ENCODE results near the gene TIMM21.

GRCh38 chr18:74153377-74153776 is 5.1 kb downstream of the TIMM21 start:
- TF ChIP-seq TEAD4 (IDR thresholded peaks at IDR 0.05) (no peak), RAD21 (IDR thresholded peaks at IDR 0.05; ENCODE audit: low read depth) (no peak), CEBPB (IDR thresholded peaks at IDR 0.05) (no peak), TCF12 (IDR thresholded peaks at IDR 0.05; ENCODE audit: low read depth) (no peak), EP300 (IDR thresholded peaks at IDR 0.05; ENCODE audit: borderline replicate concordance) (no peak)
- TF ChIP-seq, protein P1, sequence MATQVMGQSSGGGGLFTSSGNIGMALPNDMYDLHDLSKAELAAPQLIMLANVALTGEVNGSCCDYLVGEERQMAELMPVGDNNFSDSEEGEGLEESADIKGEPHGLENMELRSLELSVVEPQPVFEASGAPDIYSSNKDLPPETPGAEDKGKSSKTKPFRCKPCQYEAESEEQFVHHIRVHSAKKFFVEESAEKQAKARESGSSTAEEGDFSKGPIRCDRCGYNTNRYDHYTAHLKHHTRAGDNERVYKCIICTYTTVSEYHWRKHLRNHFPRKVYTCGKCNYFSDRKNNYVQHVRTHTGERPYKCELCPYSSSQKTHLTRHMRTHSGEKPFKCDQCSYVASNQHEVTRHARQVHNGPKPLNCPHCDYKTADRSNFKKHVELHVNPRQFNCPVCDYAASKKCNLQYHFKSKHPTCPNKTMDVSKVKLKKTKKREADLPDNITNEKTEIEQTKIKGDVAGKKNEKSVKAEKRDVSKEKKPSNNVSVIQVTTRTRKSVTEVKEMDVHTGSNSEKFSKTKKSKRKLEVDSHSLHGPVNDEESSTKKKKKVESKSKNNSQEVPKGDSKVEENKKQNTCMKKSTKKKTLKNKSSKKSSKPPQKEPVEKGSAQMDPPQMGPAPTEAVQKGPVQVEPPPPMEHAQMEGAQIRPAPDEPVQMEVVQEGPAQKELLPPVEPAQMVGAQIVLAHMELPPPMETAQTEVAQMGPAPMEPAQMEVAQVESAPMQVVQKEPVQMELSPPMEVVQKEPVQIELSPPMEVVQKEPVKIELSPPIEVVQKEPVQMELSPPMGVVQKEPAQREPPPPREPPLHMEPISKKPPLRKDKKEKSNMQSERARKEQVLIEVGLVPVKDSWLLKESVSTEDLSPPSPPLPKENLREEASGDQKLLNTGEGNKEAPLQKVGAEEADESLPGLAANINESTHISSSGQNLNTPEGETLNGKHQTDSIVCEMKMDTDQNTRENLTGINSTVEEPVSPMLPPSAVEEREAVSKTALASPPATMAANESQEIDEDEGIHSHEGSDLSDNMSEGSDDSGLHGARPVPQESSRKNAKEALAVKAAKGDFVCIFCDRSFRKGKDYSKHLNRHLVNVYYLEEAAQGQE (IDR thresholded peaks at IDR 0.05; ENCODE audit: low read depth), result no peak
